RKO (cell line): ENCODE data around the gene HOXD1.
A peak's percentile ranks its signal among the peaks of the same experiment; 100 is the strongest.

ENCODE experiments used
- DNase-seq: peaks from one replicate; pipeline ENCODE4 v3.0.0-alpha.2; 2016; ENCODE audit warnings: low spot score

The HOXD1 gene

DNA sequence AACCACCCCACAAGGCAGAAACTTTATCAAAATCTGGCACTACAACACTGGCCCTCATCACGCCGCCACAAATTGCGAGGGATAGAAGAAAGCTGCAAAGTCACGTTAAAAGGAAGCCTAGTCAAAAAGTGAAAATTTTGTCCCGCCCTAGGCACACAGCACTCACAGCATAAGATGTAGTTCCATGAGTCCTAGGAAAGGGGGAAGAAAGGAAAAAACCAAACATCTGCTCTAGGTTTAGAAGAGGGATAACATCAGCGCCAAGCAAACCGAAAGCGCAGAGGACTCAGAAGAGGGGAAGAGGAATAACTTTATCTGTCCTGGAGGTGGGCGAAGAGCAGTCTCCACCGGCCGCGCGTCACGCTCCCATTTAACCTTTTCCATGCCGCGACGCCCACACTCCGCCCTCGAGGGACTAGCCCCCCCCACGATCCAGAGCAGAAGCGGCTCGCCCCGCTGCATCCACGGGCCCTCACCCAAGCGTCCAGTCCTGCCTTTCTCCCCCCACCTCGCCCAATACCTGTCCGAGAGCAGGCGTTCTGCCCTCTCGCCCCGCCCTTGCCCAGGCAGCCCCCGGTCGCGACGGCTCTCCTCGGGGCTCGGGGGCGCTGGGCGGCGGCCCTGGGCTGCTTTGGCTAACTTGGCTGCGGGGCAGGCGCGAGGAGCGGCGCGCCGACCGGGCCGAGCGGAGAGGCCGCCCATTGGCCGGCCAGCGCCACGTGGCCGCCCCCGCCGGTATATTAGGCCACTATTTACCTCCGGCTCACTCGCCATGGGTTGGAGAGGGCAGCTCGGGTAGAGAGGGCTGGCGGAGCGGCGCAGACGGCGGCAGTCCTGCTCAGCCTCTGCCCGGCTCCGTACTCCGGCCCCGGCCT lies at the start of gene HOXD1:
Gene HOXD1 (plus strand): TSS at position 770 of the 875 bp plus-strand sequence. CDS start 134 bp downstream, outside the sequence.
- DNase-seq: peak; percentile 56

DNA sequence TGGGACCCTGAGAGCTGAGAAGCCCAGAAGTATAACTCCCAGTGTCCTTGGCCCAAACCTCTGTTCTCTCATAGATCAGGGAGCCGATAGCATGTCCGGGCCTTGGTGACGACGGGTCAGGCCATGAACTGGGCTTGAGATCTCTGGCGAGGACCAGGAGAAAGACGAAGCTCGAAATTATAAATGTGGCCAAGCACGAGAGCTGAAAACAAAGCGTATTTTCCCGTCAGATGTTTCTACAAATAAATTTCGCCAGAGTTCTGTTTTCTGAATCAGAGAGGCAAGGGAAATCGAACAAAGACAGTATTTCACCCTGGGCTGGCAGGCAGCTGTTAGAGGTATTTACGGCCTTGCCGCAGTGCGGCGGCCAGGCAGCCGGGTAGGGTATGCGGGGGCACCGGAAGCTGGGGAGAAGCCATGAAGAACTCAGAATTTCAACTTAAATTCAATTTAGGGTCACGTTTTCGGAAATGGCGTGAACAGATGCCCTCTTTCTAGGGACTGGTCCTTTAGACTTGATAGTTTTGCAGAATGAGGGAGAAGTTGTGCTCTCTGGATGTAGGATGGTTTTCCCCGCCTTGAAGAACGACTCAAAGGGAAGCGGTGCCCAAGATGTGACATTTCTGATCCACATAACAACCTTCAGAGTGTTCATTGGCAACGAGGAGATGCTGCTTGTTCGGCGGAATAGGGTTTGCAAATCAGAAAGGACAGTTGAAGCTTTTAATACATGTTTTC lies 49.4 kb upstream of the HOXD1 start:
- no peak for DNase-seq

DNA sequence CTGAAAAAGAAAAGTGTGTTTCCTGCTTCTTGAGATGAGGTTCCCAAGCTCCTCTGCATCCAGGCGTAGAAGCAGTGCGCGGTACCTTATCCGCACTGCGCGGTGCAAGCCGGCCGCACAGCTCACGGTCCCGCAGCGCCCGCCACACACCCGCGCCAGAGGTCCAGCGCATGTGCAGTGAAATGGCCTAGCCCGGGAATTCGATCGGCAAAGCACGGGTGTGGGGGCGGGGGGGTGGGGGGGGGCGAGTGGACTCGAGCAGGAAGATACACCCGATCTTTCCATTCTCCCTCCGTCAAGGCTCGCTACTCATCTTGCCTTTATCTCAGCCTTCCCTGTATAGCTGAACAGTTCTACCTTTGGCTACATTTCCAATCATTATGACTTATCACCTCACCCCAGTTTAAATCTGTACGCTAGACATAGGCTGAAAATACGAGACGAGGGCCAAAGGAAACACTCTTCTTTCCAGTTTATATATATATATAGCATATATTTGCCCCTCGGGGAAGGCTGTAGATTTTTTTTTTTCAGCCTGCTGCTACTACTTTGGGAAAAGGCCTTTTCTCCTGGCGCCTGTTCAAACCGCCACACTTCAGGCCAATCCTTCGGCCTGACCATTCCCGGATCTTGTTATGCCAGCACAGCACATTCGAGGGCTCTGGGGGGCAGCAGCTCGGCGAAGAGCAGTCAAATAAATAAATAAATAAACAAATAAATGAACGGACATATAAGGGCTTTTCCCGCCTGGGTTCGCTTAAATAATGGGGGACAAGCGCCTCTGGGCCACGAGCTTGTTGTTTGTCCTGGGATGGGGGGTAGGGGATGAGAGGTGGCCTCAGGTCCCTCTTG lies 48.6 kb upstream of the HOXD1 start:
- DNase-seq: no peak

DNA sequence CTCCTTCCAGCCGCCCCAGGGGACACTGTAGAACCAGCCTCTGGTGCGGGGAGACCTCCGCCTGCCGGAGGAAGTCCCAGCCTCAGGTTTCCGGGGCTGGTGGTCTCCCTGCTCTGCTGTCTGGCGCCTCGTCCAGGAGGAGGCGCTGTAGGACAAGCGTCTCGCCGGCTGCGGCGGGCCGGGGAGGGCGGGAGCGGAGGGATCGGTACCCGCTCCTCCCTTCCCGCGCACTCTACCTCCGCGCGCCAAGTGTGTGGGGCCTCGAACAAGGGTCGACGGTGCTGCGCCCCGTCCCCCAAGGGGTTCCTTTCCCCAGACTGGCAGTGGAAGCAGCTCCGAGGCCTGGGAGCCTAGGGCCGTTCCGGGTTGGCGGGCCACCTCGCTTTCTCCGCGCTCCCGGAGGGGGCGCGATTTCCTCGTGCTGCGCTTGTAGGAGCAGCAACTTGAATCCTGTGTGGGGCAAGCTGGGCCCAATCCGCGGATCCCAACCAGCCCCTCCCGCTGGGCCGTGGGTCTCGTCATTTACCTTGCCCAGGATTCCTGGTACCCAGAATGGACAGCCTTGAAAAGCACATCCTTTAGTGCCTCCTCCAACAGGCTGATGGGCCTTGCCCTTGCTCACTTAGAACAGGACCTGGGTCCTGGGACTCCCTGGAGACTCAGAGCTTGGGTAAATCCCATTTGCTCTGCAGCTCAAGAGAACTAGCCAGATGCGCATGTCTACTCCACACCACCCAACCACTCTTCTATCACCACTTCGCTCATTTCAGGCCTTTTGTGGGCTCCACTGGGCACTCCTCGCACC lies 47.8 kb upstream of the HOXD1 start:
- peak; percentile 53 for DNase-seq

DNA sequence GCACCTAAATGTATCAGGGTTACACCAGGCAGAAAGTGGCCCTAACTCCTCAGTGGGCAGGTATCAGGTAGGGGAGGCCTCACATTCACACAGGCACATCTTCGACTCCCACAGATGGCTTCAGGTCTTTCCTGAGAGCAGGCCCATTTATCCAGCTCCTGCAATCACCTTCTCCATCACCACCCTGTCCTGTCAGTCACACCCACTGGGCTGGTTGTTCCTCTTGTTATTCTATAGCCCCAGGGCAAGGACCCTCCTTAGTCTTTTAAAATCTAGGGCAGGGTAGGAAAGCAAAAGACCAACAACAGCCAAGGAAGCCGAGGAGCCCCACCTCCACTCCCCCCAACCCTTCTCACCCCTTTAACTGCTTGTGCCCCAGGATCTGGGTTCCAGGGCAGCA lies 46.2 kb upstream of the HOXD1 start:
- no peak for DNase-seq

DNA sequence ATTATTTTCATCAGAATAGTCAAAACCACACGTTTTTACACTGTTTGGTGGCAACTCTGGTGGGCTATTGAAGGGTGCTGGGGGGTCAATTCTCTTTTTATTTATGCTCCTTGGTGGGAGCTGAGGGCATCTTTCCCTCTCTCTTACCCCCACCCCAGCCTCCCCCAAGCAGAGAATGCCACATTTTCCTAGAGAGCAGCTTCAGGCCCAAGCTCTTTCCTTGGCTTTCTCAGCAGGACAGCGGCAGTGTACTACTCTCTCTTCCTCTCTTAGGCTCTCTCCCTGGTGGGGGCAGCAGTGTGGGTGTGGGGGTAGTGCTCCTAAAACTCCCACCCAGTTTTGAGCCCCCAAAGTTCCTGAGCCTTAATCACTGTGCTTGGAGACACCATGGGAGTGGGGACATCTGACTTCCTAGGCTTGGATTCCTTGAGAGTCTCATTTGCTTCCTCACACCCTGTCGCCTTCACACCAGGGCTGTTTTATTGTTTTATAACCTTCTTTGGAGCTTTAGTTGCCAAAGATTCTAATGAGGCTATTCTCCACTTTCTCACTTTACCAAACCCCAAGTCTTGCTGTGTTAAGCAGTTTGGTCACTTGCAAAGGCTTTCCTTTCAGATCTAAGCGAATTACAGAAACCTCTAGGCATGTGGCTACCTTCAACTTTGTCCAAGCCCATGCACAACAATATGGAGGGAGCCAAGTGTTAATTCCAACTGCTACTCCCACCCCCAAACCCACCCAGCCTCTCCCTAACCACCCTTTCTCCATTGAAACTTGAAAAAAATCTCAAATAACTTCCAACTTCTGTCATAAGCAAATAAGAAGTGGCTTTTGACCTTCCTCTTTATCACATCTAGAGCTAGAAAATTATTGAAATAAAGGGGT lies 43.1 kb upstream of the HOXD1 start:
- DNase-seq: no peak

DNA sequence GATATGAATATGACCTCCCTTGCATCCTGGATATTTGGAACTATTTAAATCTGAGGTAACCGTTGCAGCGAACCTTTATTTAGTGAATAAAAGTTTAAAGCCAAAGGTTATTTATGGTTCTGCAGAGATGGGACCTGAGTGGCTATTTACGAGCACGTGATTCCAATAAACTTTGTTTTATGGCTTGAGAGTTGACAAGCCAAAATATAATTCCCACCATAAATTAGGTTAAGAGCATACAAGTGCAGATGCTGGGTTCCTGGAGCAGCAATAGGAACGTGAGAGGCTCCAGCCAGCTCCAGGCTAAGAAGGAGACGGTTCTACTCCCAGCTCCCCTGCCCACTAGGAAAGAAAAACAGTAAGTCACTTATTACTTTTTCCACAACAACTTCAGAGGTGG lies 42.4 kb upstream of the HOXD1 start:
- DNase-seq: no peak

DNA sequence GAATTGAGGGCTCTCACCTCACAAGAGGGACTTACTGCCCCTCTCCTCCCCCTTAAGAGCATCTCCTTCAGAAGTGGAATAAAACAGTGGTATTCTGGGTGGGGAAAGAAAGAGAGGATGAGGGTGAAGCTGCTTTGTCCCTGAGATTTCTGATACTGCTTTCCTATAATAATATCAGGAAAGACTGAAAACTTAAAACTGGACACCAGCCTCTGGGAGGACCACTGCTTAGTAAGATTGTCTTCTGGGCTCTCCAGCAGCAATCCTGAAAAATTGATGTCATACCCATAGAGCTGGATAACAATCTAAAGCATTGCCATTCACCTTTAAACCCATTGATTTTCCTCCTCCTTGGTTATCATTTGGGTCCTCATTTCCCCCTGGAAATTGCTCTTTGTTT lies 41.8 kb upstream of the HOXD1 start:
- DNase-seq: no peak

- no peak for DNase-seq
Observed at GRCh38 chr2:176147210-176147799, 41.2 kb upstream of the HOXD1 start.

GRCh38 chr2:176147800-176148496 lies 40.5 kb upstream of the HOXD1 start:
- no peak for DNase-seq

- no peak for DNase-seq
Observed at GRCh38 chr2:176148751-176149421, 39.6 kb upstream of the HOXD1 start.

DNA sequence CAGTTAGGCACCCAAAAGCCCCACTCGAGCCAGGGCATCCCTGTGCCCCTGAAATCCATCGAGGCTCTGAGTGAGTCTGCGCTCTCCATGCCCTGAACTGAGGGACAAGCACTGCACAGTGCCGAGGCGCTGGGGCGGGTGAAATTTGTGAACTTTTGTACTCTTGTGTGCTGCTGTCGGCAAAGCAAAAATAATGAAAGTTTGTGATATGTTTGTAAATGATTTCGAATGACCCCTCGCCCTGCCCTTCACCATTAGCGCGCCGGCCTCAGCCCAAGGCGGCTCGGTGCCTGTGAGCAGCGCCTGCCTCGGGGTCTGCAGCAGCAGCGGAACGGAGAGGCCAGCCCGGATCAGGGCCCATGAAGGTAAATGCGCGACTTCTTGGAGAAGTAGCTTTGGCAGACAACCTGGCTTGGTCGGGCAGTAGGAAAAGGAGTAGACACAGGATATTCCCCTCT lies 39.0 kb upstream of the HOXD1 start:
- DNase-seq: no peak

GRCh38 chr2:176149939-176150583 lies 38.4 kb upstream of the HOXD1 start:
- DNase-seq: no peak

DNA sequence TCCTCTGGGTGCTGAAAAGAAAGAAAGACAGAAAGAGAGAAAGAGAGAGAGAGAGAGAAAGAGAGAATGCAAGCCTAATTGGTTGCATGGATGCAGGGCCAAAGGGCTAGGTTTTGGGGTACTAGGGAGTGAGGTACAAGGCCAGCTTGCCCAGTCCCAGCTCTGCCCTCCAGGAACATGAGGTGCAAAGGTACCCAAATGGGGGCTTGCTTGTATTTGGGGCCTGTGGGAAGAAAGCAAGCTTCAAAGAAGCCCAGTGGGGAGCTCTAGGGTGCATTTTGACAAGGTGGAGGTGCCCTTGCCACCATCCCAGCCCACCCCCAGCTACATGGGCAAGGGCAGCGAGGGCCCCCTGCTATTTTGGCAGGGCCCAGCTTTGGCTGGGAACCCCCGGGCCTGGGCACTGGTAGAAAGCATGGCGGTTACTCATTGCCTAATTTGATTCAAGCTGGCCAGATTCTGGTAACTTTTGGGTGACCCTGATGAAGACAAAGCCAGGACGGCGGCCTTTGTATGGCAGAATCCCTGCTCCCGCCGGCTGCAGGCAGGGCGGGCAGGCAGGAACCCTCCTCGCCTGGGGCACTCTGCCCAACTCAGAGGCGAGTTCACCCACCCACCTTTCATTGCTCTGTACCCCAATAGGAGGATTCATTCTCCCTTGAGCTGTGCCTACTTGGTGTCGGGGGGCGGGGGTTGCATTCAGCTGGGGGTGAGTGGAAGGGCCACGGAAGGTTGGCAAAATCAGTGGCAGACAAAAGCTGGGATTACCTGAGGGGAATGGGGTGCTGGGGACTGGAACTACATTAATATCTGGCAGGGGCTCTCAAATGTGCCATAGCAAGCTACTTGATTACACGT lies 37.7 kb upstream of the HOXD1 start:
- DNase-seq: no peak

DNA sequence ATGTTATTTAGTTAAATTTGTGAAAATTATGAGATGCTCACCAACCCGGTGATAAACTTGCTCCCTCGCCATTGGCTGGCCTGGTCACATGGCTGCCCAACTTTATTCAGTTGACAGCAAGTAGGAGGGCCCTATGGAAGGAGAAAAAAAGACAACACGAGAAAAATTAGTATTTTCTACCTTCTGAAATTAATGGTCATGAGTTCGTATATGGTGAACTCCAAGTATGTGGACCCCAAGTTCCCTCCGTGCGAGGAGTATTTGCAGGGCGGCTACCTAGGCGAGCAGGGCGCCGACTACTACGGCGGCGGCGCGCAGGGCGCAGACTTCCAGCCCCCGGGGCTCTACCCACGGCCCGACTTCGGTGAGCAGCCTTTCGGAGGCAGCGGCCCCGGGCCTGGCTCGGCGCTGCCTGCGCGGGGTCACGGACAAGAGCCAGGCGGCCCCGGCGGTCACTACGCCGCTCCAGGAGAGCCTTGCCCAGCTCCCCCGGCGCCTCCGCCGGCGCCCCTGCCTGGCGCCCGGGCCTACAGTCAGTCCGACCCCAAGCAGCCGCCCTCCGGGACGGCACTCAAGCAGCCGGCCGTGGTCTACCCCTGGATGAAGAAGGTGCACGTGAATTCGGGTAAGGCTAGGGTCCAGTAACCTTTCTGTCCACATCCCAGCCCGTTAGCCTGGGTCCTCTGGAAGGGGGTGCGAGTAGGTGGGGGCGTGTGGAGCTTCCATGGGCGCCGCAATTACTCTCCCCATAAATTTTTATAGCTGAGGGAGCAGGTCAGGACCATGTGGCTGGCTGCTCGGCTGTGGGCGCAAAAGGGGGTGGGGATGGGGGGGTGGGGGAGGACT lies 36.8 kb upstream of the HOXD1 start, which contains the start of gene HOXD4:
Gene HOXD4 (plus strand): TSS at position 109 of the 846 bp plus-strand sequence. CDS start 84 bp downstream, at position 193.
- no peak for DNase-seq
